B cell (primary cell): ENCODE measurements around the gene MAP6. TPM values are rescaled to one million over a fixed set of nuclear protein-coding genes. Genes with fewer than 3 reads are reported as not detected.

ENCODE experiments used
- ATAC-seq: fragments of 200-7000 bp; cut with Tn5 transposase; one replicate; pipeline ENCODE4 v1.10.0; 2021; ENCODE audit warnings: low read depth, mild to moderate bottlenecking, moderate number of reproducible peaks, moderate library complexity
- CTCF ChIA-PET: fragments of 350-600 bp; sonication (Branson Sonifier 250); formaldehyde crosslinking; loops from one replicate; lab custom pipeline; 2021; ENCODE audit warnings: antibody characterized with exemption, inconsistent platforms; lab: Charles Lee
- POLR2A ChIA-PET: fragments of 350-600 bp; sonication (Branson Sonifier 250); formaldehyde crosslinking; loops from one replicate; lab custom pipeline; 2021; ENCODE audit warnings: antibody characterized with exemption; lab: Charles Lee
- DNase-seq: peaks from one replicate; pipeline ENCODE4 v3.0.0; 2013
- H2AFZ ChIP-seq: 2 replicates; pipeline ENCODE4 v1.6.1; 2012; ENCODE audit warnings: mild to moderate bottlenecking, low read depth, low read length; ENCODE audit not compliant: insufficient read depth, poor library complexity, severe bottlenecking
- H3K27ac ChIP-seq, 2 donors: 1 replicate in 1 of 2; 2 replicates in 1 of 2; pipeline ENCODE4 v1.5.1; 2012 to 2013; ENCODE audit warnings: low read length in 2 of 2, mild to moderate bottlenecking in 2 of 2, moderate library complexity in 1 of 2
- H3K27me3 ChIP-seq, 4 experiments: fragments of 200-600 bp in 1 of 4; sonication (generic) in 1 of 4; replicated peaks in 1 of 4; 1 replicate in 2 of 4; 2 replicates in 2 of 4; pipeline versions ENCODE4 v1.6.1 to v1.7.0; 2013 to 2016; ENCODE audit warnings: low read length in 3 of 4, mild to moderate bottlenecking in 2 of 4, mixed read lengths in 1 of 4, moderate library complexity in 1 of 4; ENCODE audit not compliant: insufficient read depth in 4 of 4, control insufficient read depth in 3 of 4; ENCODE audit errors: control extremely low read depth in 1 of 4
- H3K36me3 ChIP-seq, 2 experiments: replicated peaks in 1 of 2; 1 replicate in 1 of 2; 2 replicates in 1 of 2; pipeline versions ENCODE4 v1.6.1 to v1.7.1; 2013; ENCODE audit warnings: low read length in 1 of 2; ENCODE audit not compliant: insufficient read depth in 2 of 2, control insufficient read depth in 1 of 2; ENCODE audit errors: control extremely low read depth in 1 of 2, extremely low read depth in 1 of 2
- H3K4me1 ChIP-seq, 2 donors: fragments of 200-600 bp in 1 of 2; sonication (generic) in 1 of 2; 1 replicate in 1 of 2; 2 replicates in 1 of 2; pipeline versions ENCODE4 v1.5.1 to v1.6.1; 2013 to 2017; ENCODE audit warnings: low read length in 2 of 2; ENCODE audit not compliant: control insufficient read depth in 2 of 2, insufficient read depth in 2 of 2
- H3K4me2 ChIP-seq: replicated peaks from 2 replicates; pipeline ENCODE3; 2012; ENCODE audit warnings: mild to moderate bottlenecking, low read depth, low read length; ENCODE audit not compliant: poor library complexity, severe bottlenecking
- H3K4me3 ChIP-seq, 5 experiments: fragments of 200-600 bp in 1 of 5; sonication (generic) in 1 of 5; 1 replicate in 3 of 5; 2 replicates in 2 of 5; pipeline versions ENCODE4 v1.5.1 to v1.7.0; 2011 to 2016; ENCODE audit warnings: low read length in 4 of 5, mild to moderate bottlenecking in 4 of 5, low read depth in 2 of 5, control low read depth in 1 of 5, moderate library complexity in 1 of 5; ENCODE audit not compliant: insufficient read depth in 1 of 5; ENCODE audit errors: control extremely low read depth in 1 of 5, extremely low read depth in 1 of 5
- H3K79me2 ChIP-seq: fragments of 200-600 bp; sonication (generic); one replicate; pipeline ENCODE4 v1.6.0; 2016; ENCODE audit warnings: low read length; ENCODE audit not compliant: control insufficient read depth, insufficient read depth
- H3K9ac ChIP-seq: fragments of 200-600 bp; sonication (generic); 2 replicates; pipeline ENCODE4 v1.6.1; 2017; ENCODE audit warnings: mild to moderate bottlenecking, low read length, moderate library complexity
- H3K9me3 ChIP-seq, 3 donors: one replicate each; pipeline versions ENCODE4 v1.6.1 to v1.7.1; 2013; ENCODE audit warnings: low read length in 2 of 3; ENCODE audit not compliant: control insufficient read depth in 2 of 3, insufficient read depth in 1 of 3; ENCODE audit errors: control extremely low read depth in 1 of 3
- H4K20me1 ChIP-seq: 2 replicates; pipeline ENCODE4 v1.6.0; 2012; ENCODE audit warnings: mild to moderate bottlenecking, low read length; ENCODE audit not compliant: insufficient read depth, control insufficient read depth, poor library complexity, severe bottlenecking
- H3K27ac Mint-ChIP-seq: one replicate; pipeline ENCODE4 v1.8.0; 2021; ENCODE audit warnings: mixed read lengths
- H3K27me3 Mint-ChIP-seq: one replicate; pipeline ENCODE4 v1.8.0; 2021; ENCODE audit warnings: mixed read lengths
- H3K4me1 Mint-ChIP-seq: one replicate; pipeline ENCODE4 v1.8.0; 2021; ENCODE audit warnings: mixed read lengths
- H3K4me3 Mint-ChIP-seq: one replicate; pipeline ENCODE4 v1.8.0; 2021; ENCODE audit warnings: mixed read lengths
- H3K9me3 Mint-ChIP-seq: one replicate; pipeline ENCODE4 v1.8.0; 2022; ENCODE audit warnings: mixed read lengths; ENCODE audit not compliant: insufficient read depth
- CTCF ChIP-seq: fragments of 200-600 bp; IDR thresholded peaks from one replicate; pipeline ENCODE4 v1.8.0; 2022; ENCODE audit warnings: antibody characterized with exemption, mild to moderate bottlenecking
- EZH2 ChIP-seq: IDR thresholded peaks from 2 replicates; pipeline ENCODE4 v1.6.1; 2012; ENCODE audit warnings: borderline replicate concordance, low read depth, mild to moderate bottlenecking, moderate library complexity, low read length; ENCODE audit not compliant: insufficient read depth, poor library complexity, severe bottlenecking
- WGBS: methylation state at CpG from one replicate; pipeline ENCODE4 v1.1.5; 2013; ENCODE audit warnings: missing lambda C conversion rate; ENCODE audit not compliant: insufficient coverage; 5-methylcytosine and 5-hydroxymethylcytosine counted together
- intact Hi-C: fragments of 100-400 bp; cut with micrococcal nuclease; formaldehyde crosslinking; loops from one replicate; pipeline ENCODE4 v1.10.0; 2022
- polyA plus RNA-seq: library from polyadenylated mRNA; depleted of rRNA; stranded (reverse); fragments of >200 nt; gene quantifications from 2 replicates; pipeline ENCODE4 v1.2.3, GENCODE V29; 2012
- total RNA-seq, 2 donors: library from RNA; stranded (reverse); fragments of 120-200 nt in 1 of 2; gene quantifications; 1 replicate in 1 of 2; 2 replicates in 1 of 2; pipeline versions ENCODE4 v1.2.3 to v1.2.4, GENCODE V29; 2013 to 2022

Gene MAP6
- total and polyA plus RNA-seq, 2 donors (not counting 1 experiment from before 2014, with no cell fraction given): 0.54 to 0.57 TPM

GRCh38 chr11:75566763-75567279 lies 102.0 kb downstream of the MAP6 start:
- DNase-seq: no peak
- ChIA-PET POLR2A (no interaction called here), CTCF (interaction anchor here (1.2 kb wide), 1 partner anchor 11 kb away, joined by 3 read pairs; no protein-coding TSS in a partner anchor)
- no peak overlapping the region for H3K4me3 Mint-ChIP-seq
- intact Hi-C loops: no loop called here
- no peak overlapping the region for H3K9ac ChIP-seq
- H3K4me2 ChIP-seq: no peak overlapping the region
- H3K27ac ChIP-seq: no peak overlapping the region
- TF ChIP-seq CTCF: no peak
- TF ChIP-seq EZH2: no peak
- no peak for ATAC-seq
- over 99% methylated on average over 30 of the region's 34 CpGs for WGBS
- H3K27me3 Mint-ChIP-seq: no peaks in the 10 kb centered on the region
- no peaks in the 10 kb centered on the region for H3K9me3 ChIP-seq
- H2AFZ ChIP-seq: no peak overlapping the region
- H3K4me3 ChIP-seq: no peak overlapping the region
- no peaks in the 10 kb centered on the region for H4K20me1 ChIP-seq
- no peaks in the 10 kb centered on the region for H3K79me2 ChIP-seq
- peaks cover 0 to 5% (median 0%) of the 10 kb centered on the region in 4 experiments for H3K27me3 ChIP-seq
- peaks cover 10 to 15% of the 10 kb centered on the region in 2 donors for H3K4me1 ChIP-seq
- no peaks in the 10 kb centered on the region for H3K9me3 Mint-ChIP-seq
- peaks cover 0 to 12% of the 10 kb centered on the region in 2 experiments for H3K36me3 ChIP-seq
- no peak overlapping the region for H3K27ac Mint-ChIP-seq
- peaks cover 18% of the 10 kb centered on the region for H3K4me1 Mint-ChIP-seq

GRCh38 chr11:75565916-75566762 lies 102.7 kb downstream of the MAP6 start:
- Histone ChIP-seq H3K27ac (no peak overlapping the region), H3K27me3 (peaks cover 0 to 11% (median 3%) of the 10 kb centered on the region in 4 experiments), H3K9me3 (no peaks in the 10 kb centered on the region), H3K4me3 (no peak overlapping the region), H3K4me2 (no peak overlapping the region), H3K79me2 (no peaks in the 10 kb centered on the region), H3K36me3 (peaks cover 0 to 9% of the 10 kb centered on the region in 2 experiments), H2AFZ (no peak overlapping the region), H3K4me1 (peaks cover 17 to 21% of the 10 kb centered on the region in 2 donors), H3K9ac (no peak overlapping the region), H4K20me1 (no peaks in the 10 kb centered on the region)
- CTCF ChIA-PET: interaction anchor here (1.2 to 1.3 kb wide), 2 partner anchors 11 to 121 kb away, joined by 3 read pairs; no protein-coding TSS in a partner anchor
- 94% methylated on average over 42 of the region's 43 CpGs for WGBS
- Mint-ChIP-seq H3K27ac (no peak overlapping the region), H3K4me1 (peaks cover 22% of the 10 kb centered on the region), H3K4me3 (no peak overlapping the region), H3K9me3 (no peaks in the 10 kb centered on the region), H3K27me3 (peaks cover under 1% of the 10 kb centered on the region)
- DNase-seq: no peak
- intact Hi-C loops: no loop called here
- POLR2A ChIA-PET: no interaction called here
- TF ChIP-seq CTCF: no peak
- no peak for TF ChIP-seq EZH2
- ATAC-seq: no peak
